ENCODE results near the gene CCDC181.
"Not testable (repeated sequence)": the region's sequence is repeated elsewhere in the genome, so short reads cannot be mapped to it uniquely, and the experiment has no call there.

CCDC181 gene

GRCh38 chr1:169427081-169427641, at the start of gene CCDC181:
Gene CCDC181 (minus strand): TSS chr1:169427474. CDS start chr1:169424927, 2,547 bp downstream.
- peak; percentile 19 for DNase-seq (ENCODE audit: low read depth)

GRCh38 chr1:169475806-169476387, 48.6 kb upstream of the CCDC181 start:
- no peak for DNase-seq (ENCODE audit: low read depth)

- DNase-seq (ENCODE audit: low read depth) = no peak
Measured at GRCh38 chr1:169474302-169474995, 47.2 kb upstream of the CCDC181 start.

GRCh38 chr1:169473347-169473746, 46.1 kb upstream of the CCDC181 start:
- no peak for DNase-seq (ENCODE audit: low read depth)

GRCh38 chr1:169472738-169473137, 45.5 kb upstream of the CCDC181 start:
- no peak for DNase-seq (ENCODE audit: low read depth)

- DNase-seq (ENCODE audit: low read depth) = no peak
Measured at GRCh38 chr1:169468982-169469381, 41.7 kb upstream of the CCDC181 start.

- no peak for DNase-seq (ENCODE audit: low read depth)
Measured at GRCh38 chr1:169466259-169467230, 39.3 kb upstream of the CCDC181 start.

- DNase-seq (ENCODE audit: low read depth) = no peak
Measured at GRCh38 chr1:169465281-169465680, 38.0 kb upstream of the CCDC181 start.

- DNase-seq (ENCODE audit: low read depth) = no peak
Measured at GRCh38 chr1:169462385-169462784, 35.1 kb upstream of the CCDC181 start.

- no peak for DNase-seq (ENCODE audit: low read depth)
Measured at GRCh38 chr1:169461390-169462000, 34.2 kb upstream of the CCDC181 start.

GRCh38 chr1:169460191-169460833, 33.0 kb upstream of the CCDC181 start:
- DNase-seq (ENCODE audit: low read depth) = no peak

GRCh38 chr1:169457443-169457842, 30.2 kb upstream of the CCDC181 start:
- DNase-seq (ENCODE audit: low read depth) = no peak

GRCh38 chr1:169456029-169456428, 28.8 kb upstream of the CCDC181 start:
- DNase-seq (ENCODE audit: low read depth) = no peak

GRCh38 chr1:169452921-169453320, 25.6 kb upstream of the CCDC181 start:
- DNase-seq (ENCODE audit: low read depth) = no peak

- DNase-seq (ENCODE audit: low read depth) = no peak
Measured at GRCh38 chr1:169451218-169451824, 24.0 kb upstream of the CCDC181 start.

- DNase-seq (ENCODE audit: low read depth) = no peak
Measured at GRCh38 chr1:169443923-169444322, 16.6 kb upstream of the CCDC181 start.

GRCh38 chr1:169426174-169426705, 1.0 kb downstream of the CCDC181 start:
- no peak for DNase-seq (ENCODE audit: low read depth)

- no peak for DNase-seq (ENCODE audit: low read depth)
Measured at GRCh38 chr1:169421309-169421708, 6.0 kb downstream of the CCDC181 start.

- DNase-seq (ENCODE audit: low read depth) = no peak
Measured at GRCh38 chr1:169414952-169415351, 12.3 kb downstream of the CCDC181 start.

- not testable (repeated sequence) for DNase-seq (ENCODE audit: low read depth)
Measured at GRCh38 chr1:169408340-169408739, 18.9 kb downstream of the CCDC181 start.

- DNase-seq (ENCODE audit: low read depth) = not testable (repeated sequence)
Measured at GRCh38 chr1:169402578-169402977, 24.7 kb downstream of the CCDC181 start.
